ENCODE data around the gene CSF2. TPM values are rescaled to one million over a fixed set of nuclear protein-coding genes. Genes with fewer than 3 reads are reported as not detected.

The CSF2 gene
- total and polyA plus RNA-seq, 2 of the 13 experiments (the other 11 are each of a cell fraction or from before 2014, with no cell fraction given): not detected

- TF ChIP-seq POGK (CRISPR knock-in tag; conservative IDR thresholded peaks at IDR 0.05) (0 out of 2 replicates have a peak, but pooled peaks have one; percentile 37), ZNF687 (CRISPR knock-in tag; IDR thresholded peaks at IDR 0.05) (peak; percentile 30), ZNF740 (CRISPR knock-in tag; IDR thresholded peaks at IDR 0.05) (no peak), RAD51 (IDR thresholded peaks at IDR 0.05; ENCODE audit: borderline replicate concordance) (no peak), SALL1 (CRISPR knock-in tag; IDR thresholded peaks at IDR 0.05) (peak; percentile 36), HIVEP1 (CRISPR knock-in tag; IDR thresholded peaks at IDR 0.05) (0 out of 2 replicates have a peak, but pooled peaks have one; percentile 17), ZNF280B (CRISPR knock-in tag; IDR thresholded peaks at IDR 0.05; ENCODE audit: borderline replicate concordance) (0 out of 2 replicates have a peak, but pooled peaks have one; percentile 36), HNF1B (CRISPR knock-in tag; IDR thresholded peaks at IDR 0.05) (peak; percentile 59; the same call in 1 of the 2 replicates), ZNF350 (CRISPR knock-in tag; IDR thresholded peaks at IDR 0.05; ENCODE audit: borderline replicate concordance, low read depth) (peak; percentile 39; the same call in 1 of the 2 replicates), SMAD1 (CRISPR knock-in tag; IDR thresholded peaks at IDR 0.05; ENCODE audit: borderline replicate concordance, low read depth) (0 out of 2 replicates have a peak, but pooled peaks have one; percentile 33), STAG1 (CRISPR knock-in tag; IDR thresholded peaks at IDR 0.05) (peak; percentile 53), ZFP91 (CRISPR knock-in tag; IDR thresholded peaks at IDR 0.05; ENCODE audit: borderline replicate concordance) (peak; percentile 32; the same call in 1 of the 2 replicates), ZXDC (CRISPR knock-in tag; IDR thresholded peaks at IDR 0.05) (0 out of 2 replicates have a peak, but pooled peaks have one; percentile 41)
Observed at GRCh38 chr5:132064738-132065331, 8.8 kb upstream of the CSF2 start (continued).
